ENCODE measurements around the gene VWA2. TPM values are rescaled to one million over a fixed set of nuclear protein-coding genes. Genes with fewer than 3 reads are reported as not detected.

The VWA2 gene
- total RNA-seq, 1 donor from 2014 or later, result not detected

DNA sequence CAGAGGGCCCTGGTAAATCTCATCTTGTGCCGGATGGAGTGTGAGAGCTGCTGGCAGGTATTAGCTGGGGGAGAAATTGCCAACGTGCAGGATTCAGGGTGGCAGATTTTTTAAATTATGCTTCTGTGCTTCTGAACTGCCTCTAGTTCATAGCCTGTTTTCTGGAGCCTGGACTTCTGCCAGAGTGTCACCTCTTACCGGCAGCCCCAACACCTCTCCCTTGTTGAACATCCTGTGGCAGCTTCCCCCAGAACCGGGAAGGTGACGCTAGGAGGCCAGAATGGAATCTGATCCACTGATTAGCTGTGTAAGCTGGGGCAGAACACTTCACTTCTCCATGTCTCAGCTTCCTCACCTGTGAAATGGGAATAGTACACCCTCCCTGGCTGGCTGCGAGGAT, 5.1 kb downstream of the VWA2 start:
- intact Hi-C loops (cut with DNase I), result no loop called here
- no peak for DNase-seq (ENCODE audit: low spot score)

DNA sequence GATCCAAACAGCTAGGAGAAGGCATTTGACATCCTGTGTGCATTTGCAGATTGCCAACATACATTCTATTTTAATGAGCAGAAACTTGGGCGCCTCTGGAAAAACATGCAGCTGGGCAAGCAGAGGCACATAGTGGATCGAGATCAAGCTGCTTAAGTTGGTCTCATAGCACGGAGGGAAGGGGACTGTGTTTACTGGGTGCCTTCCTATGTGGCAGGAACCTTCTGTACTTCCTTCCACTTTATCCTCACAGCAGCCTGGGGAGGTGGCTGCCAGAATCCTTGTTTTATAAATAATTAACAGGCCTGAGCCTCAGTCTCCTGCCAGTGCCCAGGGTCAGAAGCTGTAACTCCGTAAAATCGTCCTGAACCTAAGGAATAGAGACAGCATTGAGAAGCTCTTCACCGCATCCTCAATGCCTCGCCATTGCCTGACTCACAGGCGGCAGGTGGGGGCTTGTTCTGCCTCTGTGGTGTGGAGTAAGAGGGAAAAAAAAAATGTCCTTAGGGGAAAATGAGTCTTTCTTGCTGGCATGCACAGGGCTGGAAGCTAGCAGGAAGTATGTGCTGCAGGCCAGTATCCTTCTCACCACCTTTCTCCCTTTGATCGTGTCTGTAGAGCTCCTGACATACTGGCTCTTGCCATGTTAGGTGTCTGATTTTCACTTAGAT, 6.2 kb downstream of the VWA2 start:
- no peak for DNase-seq (ENCODE audit: low spot score)
- intact Hi-C loops (cut with DNase I), result no loop called here

DNA sequence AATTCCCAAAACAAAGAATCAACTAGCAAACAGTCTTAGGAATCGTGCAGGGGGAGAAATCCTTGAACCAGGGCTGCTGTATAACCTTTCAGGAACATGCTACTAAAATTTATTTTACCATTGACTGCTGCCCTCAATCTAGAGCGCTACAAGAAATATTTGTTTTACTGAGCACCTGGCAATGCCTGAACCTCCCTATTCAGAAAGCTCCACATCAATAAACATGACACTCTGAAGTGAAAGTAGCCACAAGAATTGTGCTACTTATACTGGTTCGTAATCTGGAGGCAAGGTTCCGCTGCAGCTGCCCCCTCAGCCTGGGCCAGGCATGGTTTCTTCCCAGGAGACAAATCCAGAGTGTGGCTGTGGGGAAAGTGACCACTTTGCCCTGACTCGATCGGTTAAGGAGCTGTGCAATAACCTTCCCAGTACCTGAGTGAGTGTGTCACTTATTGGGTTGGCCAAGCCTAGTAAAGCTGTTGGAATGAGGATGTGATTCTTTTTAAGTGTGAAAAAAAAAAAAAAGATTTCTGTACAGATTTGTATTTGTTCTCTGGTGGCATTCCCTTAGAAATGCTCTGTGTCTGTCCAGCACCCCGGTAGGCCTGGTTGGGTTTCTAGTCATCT, 7.7 kb downstream of the VWA2 start:
- intact Hi-C loops (cut with DNase I), result no loop called here
- DNase-seq (ENCODE audit: low spot score), result no peak

DNA sequence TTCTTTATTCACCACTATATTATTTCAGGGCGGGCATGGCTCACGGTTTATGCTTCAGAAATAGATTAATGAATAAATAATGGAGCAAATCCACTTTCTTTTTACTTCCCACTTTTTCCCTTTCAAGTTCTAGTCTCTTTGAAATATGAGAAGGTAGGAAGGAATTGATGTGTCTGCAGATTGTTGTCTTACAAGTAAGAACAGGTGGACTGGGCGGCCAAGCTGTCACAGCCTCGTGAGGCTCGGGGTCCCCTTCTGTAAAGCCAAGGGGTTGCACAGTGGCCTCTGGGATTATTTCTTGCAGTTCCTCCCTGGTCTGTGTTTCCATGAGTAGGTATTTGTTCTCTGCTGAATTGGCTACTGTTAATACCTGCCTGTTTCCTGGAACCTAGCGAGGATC, 11.2 kb downstream of the VWA2 start:
- intact Hi-C loops (cut with DNase I), result no loop called here
- DNase-seq (ENCODE audit: low spot score), result no peak

DNA sequence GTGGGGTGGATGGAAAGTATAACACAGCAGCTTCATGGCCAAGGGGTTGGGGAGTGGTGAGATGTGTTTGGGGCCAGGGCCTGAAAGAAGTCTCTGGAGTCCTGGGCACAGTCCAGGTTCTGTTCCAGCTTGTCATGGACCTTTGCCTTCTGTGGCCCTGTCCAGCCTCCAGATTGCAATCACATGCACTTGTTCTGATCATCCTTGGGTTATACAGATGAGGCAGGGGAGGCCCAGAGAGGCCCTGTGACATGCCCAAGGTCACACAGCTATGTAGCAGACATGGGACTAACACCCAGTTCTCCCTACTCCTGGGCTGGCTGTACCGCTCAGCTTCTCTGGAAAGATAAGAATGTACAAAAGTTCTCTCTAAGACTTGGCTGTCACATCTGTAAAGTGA, 11.7 kb downstream of the VWA2 start:
- intact Hi-C loops (cut with DNase I), result no loop called here

DNA sequence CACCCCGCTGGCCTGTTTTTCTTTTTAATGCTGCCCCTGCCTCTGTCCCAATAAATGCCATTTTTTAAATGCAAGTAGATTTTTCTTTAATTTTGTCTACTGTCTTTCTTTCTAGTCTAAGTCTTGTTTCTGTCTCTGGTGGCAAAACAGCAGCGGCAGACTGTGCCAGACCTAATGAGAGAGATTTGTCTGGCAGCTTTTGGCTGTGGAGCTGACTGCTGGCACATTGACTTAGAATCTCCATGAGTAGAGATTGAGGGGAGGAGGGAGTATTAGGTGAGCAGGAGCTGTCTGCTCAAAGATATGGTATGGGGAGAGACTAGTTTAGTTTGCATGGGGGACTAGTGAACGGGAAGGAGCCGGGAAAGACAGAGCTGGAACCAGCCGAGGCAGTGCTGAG, 13.0 kb downstream of the VWA2 start:
- intact Hi-C loops (cut with DNase I), result no loop called here
- no peak for DNase-seq (ENCODE audit: low spot score)

More for the DNA sequence above, 11.7 kb downstream of the VWA2 start:
- DNase-seq (ENCODE audit: low spot score), result no peak

DNA sequence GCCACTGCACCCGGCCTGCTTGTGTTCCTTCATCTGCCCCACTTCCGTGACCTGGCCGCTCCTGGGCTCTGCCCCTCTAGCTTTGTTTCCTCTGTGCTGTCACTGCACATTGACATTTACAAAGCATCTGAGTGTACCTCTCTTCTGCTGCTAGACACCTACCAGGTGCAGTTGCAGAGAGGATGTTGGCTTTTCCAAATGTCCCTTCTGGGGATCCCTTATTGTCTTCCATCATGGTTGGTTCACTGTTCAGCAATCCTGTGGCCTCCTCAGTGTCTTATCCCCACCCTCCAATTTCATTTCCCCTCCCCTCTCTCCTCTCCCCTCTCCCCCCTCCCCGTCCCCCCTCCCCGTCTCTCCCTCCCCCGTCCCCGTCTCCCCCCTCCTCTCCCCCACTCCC, 13.8 kb downstream of the VWA2 start:
- intact Hi-C loops (cut with DNase I), result no loop called here
- DNase-seq (ENCODE audit: low spot score), result no peak

DNA sequence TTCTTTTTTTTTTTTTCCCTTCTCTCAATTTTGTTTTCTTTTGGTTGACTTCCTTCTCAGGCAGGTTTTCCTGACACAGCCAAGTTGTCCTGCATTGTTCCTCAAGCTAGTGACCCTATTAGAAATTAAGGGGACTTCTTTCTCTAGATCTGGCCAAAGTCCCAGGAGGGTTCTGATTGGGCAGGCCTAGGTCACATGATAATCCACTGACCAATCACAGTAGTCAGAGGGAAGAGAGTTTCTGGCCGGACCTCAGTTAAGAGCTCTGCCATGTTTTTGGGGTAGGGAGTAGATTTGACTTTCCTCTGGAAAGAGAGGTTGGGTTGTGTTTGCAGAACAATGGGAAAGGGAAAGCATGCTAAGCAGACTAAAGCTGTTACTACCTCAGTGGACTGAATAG, 16.2 kb downstream of the VWA2 start:
- no peak for DNase-seq (ENCODE audit: low spot score)
- intact Hi-C loops (cut with DNase I), result no loop called here

DNA sequence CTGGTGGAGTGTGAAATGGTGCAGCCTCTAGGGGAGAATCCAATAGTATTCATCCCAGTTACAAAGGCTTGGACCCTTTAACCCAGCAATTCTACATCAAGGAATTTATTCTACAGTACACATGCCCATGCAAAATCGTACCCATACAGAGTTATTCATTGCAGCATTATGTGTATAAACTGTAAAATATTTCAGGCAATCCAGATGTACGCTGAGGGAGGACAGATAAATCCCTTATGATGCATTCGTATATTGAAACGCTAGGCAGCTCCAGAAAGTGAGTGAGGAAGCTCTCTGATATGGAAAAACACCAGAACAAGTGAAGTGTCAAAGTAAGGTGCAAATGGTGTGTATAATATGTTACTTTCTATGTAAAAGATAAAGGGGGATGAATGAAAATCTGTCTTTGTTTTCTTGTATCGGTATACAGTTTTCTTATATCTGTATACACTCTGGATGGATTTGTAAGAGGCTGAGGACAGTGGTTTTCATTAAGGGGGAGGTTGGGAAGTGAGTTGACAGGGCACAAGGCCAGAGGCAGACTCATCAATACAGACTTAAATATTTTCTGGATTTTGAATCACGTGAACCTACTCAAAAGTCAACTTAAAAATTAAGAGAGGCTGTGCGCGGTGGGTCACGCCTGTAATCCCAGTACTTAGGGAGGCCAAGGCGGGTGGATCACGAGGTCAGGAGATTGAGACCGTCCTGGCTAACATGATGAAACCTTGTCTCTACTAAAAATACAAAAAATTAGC, 17.1 kb downstream of the VWA2 start:
- DNase-seq (ENCODE audit: low spot score), result no peak
- intact Hi-C loops (cut with DNase I), result no loop called here

DNA sequence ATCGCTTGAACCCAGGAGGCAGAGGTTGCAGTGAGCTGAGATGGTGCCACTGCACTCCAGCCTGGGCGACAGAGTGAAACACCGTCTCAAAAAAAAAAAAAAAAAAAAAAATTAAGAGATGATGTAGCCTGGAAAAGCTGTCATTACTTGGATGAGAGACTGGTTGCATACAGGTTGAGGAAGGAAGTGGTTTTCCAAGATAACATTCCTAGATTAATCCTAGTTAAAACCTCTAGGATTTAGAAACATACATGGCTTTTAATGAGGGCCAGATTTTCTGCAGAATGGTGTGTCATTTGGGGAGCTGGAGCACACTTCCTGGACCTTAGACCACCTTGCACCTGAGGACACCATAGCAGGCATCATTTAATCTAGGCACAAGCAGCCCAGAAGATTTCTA, 17.8 kb downstream of the VWA2 start:
- no peak for DNase-seq (ENCODE audit: low spot score)
- intact Hi-C loops (cut with DNase I), result no loop called here

DNA sequence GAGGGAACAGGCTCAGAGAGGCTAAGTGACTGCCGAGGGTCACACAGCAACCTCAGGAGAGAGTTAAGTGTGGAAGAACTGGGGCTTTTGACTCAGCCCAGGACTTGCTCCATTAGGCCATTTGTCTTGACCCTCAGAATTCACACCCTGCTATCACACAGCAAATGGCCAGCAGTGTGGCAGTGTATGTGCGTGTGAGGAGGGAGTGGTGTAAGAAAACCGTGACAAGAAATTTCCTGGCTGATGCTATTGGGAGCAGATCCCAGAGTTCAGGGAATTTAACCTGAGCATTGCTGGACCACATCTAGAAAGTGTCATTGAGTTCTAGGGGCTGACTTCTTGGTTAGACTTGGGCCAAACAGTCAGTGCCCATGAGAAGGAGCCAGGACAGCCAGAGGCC, 18.4 kb downstream of the VWA2 start:
- peak; percentile 44 for DNase-seq (ENCODE audit: low spot score)
- intact Hi-C loops (cut with DNase I), result no loop called here

DNA sequence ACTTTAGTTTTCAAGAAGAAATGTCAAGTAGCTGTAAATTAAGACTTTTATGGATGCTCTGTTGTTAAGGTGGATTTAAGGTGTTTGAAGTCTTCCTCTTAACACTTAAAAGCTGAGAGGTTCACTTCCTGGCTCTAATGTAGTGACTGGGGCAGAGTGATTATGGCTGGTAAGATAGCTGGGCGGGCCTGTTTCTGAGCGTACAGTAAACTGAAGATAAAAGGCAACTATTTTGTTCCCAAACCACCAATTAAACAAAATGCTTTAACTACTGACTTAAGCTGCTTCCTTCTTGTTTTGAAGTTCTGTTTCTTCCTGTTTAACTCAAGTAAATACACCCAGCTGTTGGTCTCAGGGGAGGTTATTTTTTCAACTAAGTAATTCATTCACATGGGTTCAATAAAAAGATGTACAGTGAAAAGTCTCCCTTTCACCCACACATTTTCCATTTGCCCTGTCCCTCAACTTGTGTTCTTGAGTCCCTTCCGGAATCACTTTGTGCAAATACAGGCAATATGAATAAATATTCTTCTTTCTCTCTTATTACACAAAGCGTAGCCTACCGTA, 19.3 kb downstream of the VWA2 start:
- intact Hi-C loops (cut with DNase I), result no loop called here
- no peak for DNase-seq (ENCODE audit: low spot score)

DNA sequence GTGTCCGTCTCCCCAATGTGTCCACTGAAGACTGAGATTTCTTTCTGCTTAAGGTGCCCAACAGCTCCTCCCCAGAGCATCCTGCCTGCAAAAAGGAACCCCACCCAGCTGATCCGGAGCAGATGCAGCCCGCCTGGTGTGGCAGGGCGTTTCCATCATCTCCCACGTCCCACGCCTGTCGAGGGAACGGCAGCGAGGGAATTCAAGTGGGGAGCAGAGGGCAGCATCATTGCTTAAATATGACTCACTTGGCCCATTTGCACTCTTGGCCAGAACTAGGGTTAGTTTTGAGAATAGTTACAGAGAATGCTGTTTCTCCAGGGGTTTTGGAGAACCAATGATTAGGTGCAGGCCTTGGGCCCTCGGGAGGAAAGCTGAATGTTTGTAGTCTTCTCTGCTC, 20.8 kb downstream of the VWA2 start:
- DNase-seq (ENCODE audit: low spot score), result no peak
- intact Hi-C loops (cut with DNase I), result no loop called here

DNA sequence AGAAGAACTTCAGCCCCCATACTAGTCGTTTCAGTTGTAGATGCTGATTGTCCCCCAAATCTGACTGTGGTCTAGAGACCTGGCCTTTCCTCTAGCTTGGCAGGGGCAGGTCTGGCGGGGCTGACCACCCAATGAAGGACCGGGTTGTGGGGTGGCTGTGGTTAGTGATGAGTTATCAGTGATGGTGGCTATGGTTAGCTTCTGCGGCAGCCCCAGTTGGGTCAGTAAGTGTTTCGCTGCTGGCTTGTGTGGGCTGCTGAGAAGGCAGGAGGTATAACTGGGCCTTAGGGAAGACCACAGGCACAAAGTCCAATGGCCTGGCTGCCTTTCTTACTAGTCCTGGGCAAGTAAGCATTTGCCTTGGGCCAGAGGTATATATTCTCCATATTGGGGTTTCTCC, 21.3 kb downstream of the VWA2 start:
- no peak for DNase-seq (ENCODE audit: low spot score)
- intact Hi-C loops (cut with DNase I), result no loop called here

DNA sequence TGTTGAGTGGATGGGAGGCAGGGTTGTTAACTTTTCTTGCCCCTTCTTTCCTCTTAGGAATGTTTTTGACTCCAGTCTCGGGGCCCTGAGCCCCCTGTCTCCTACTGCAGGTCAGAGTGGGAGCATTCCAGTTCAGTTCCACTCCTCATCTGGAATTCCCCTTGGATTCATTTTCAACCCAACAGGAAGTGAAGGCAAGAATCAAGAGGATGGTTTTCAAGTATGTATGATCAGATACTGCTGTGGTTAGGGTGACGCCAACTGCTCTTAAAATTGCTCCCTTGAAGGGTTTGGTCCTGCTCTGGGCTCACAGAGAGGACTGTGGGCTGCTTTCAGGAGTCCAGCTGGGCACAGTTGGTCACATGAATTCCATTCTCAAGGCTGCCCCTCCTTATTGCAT, 22.0 kb downstream of the VWA2 start:
- no peak for DNase-seq (ENCODE audit: low spot score)
- intact Hi-C loops (cut with DNase I), result no loop called here

DNA sequence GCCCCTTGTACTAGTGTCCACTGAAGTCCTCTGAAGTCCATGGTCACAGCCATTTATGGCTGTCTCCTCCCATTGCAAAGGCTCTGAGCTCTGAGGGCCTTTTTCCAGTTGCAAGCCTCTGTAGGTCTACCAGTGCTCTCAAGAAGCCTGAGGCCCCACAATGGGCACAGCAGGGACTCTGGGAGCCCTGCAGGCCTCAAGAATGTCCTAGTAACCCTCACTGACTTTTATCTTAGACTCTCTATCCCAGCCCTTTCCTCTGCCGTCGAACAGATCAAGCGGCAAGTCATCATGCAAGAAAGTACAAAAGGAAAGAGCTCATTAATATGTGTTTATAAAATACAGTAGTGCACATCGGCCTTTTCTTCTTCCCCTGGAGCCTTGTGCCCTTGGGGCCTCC, 23.4 kb downstream of the VWA2 start:
- intact Hi-C loops (cut with DNase I), result no loop called here
- DNase-seq (ENCODE audit: low spot score), result no peak

DNA sequence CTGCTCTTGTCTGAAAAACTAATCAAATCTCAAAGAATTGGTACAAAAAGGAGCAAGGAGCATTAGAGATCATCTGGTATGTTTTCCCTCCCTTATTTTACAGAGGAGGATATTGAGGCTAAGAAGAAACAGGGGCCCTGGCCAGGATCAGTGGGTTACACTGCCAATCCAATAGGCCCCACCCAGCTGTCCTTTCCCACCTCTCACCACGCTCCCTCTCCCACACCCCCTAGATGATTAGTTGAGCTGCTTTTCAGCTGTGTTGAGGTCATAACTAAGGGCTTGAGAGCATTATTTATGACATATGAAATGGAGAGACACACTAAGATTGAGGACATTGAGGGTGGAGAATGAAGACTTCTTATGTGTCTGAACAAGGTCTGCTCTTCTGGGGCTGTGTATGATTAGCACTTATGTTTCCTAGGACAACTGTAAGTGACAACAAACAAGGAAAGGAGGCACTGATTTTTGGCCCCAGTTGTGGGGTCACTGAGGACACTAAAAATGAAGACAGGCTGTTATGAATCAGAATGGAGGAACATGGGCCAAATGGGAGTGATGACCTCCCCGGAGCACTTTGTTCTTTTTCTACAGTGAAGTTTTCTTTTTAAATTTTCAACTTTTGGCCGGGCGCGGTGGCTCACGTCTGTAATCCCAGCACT, 26.5 kb downstream of the VWA2 start:
- intact Hi-C loops (cut with DNase I), result no loop called here
- DNase-seq (ENCODE audit: low spot score), result no peak

DNA sequence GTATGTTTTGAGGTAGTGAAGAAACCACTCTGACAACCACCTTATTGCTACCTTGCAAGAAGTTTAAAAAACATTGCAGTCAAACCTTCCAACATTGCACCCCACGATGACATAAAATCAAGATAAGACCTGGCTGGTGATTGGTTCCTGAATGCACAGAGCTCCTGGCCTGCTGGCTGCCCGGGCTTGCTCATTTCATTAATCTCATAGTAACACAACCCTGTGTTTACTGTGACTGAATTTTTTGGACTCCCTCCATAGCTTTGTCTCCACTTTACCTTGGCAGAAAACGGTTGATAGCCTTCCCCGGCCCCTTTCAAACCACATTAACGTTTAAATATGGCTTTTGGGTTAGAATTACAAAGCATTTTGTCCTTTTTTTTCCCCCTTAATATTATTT, 27.5 kb downstream of the VWA2 start:
- intact Hi-C loops (cut with DNase I), result no loop called here

DNA sequence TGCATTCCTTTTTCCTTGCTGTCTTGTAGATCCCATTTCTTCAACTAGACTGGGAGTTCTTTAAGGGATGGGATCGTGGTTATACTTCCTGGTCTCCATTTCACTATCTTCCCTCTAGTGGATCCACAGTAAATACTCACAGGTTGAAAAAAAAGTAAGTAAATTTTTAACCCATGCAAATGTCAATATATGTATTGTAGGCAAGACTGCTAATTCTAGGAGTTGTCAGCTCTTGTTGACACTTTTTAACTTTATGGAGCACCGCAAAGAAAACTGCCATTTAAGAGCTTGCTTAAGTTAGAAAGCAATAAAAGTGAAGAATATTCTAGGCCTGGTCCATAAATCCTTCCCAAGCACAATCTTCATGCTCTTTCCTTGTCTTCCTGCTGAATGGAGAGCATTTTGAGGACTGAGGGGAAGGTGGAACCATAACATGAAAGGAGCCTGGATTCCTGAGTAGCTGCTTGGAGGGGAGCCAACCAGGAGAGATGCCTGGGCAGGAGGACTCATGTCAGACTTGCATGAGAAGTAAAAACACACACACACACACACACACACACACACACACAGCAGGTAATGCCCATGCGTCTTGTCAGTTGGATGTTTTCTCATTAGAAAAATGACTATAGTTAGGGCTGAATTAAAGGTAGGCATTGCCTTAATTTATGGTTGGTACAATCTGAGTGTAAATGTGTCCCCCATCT, 32.2 kb downstream of the VWA2 start:
- intact Hi-C loops (cut with DNase I), result loop anchor here (5.0 kb wide), 1 partner anchor 99 kb away; the partner anchor contains the start of gene CCDC186

More for the DNA sequence above, 27.5 kb downstream of the VWA2 start:
- no peak for DNase-seq (ENCODE audit: low spot score)

More for the DNA sequence above, 32.2 kb downstream of the VWA2 start:
- DNase-seq (ENCODE audit: low spot score), result peak; percentile 19
